ENCODE results near the gene SREBF1.

SREBF1 gene

GRCh38 chr17:17794382-17794781, 42.4 kb downstream of the SREBF1 start:
- DNase-seq: no peak

GRCh38 chr17:17793378-17794214, 43.2 kb downstream of the SREBF1 start:
- DNase-seq: no peak

- no peak for DNase-seq
These were observed 44.0 kb downstream of the SREBF1 start for GRCh38 chr17:17792551-17793377.

GRCh38 chr17:17792037-17792550, 44.7 kb downstream of the SREBF1 start:
- DNase-seq: no peak

- DNase-seq: peak; percentile 27
These were observed 45.9 kb downstream of the SREBF1 start for GRCh38 chr17:17790637-17791464.

- DNase-seq: no peak
These were observed 46.8 kb downstream of the SREBF1 start for GRCh38 chr17:17789828-17790636.

GRCh38 chr17:17789410-17789809, 47.4 kb downstream of the SREBF1 start:
- no peak for DNase-seq

GRCh38 chr17:17788967-17789366, 47.8 kb downstream of the SREBF1 start:
- no peak for DNase-seq

- no peak for DNase-seq
These were observed 49.2 kb downstream of the SREBF1 start for GRCh38 chr17:17787568-17787967.

GRCh38 chr17:17786998-17787397, 49.8 kb downstream of the SREBF1 start:
- no peak for DNase-seq

- no peak for DNase-seq
These were observed 51.4 kb downstream of the SREBF1 start for GRCh38 chr17:17785407-17785806.

- DNase-seq: no peak
These were observed 52.0 kb downstream of the SREBF1 start for GRCh38 chr17:17784657-17785267.

GRCh38 chr17:17783825-17784656, 52.7 kb downstream of the SREBF1 start:
- DNase-seq: peak; percentile 83

GRCh38 chr17:17783116-17783824, 53.5 kb downstream of the SREBF1 start:
- DNase-seq: peak; percentile 80

- peak; percentile 87 for DNase-seq
These were observed 54.2 kb downstream of the SREBF1 start for GRCh38 chr17:17782523-17783115.

GRCh38 chr17:17781591-17782496, 54.9 kb downstream of the SREBF1 start:
- DNase-seq: peak; percentile 81

GRCh38 chr17:17780922-17781590, 55.7 kb downstream of the SREBF1 start:
- peak; percentile 70 for DNase-seq

All from right kidney (tissue), 1 donor.